ENCODE data around the gene MGAM2. TPM values are rescaled to one million over a fixed set of nuclear protein-coding genes. Genes with fewer than 3 reads are reported as not detected.
A peak's percentile ranks its signal among the peaks of the same experiment; 100 is the strongest.

Gene MGAM2
- total RNA-seq, 6 experiments from 2014 or later: not detected

- Mint-ChIP-seq H3K4me3 (no peak overlapping the region), H3K36me3 (ENCODE audit: low read depth) (no peaks in the 10 kb centered on the region), H3K27me3 (ENCODE audit: insufficient read depth) (no peaks in the 10 kb centered on the region; the same call in 1 of the 2 replicates), H3K4me1 (ENCODE audit: low read depth) (no peaks in the 10 kb centered on the region), H3K9me3 (peaks cover 34% of the 10 kb centered on the region), H3K27ac (no peak overlapping the region)
- no peak for DNase-seq
- TF ChIP-seq, protein P1, sequence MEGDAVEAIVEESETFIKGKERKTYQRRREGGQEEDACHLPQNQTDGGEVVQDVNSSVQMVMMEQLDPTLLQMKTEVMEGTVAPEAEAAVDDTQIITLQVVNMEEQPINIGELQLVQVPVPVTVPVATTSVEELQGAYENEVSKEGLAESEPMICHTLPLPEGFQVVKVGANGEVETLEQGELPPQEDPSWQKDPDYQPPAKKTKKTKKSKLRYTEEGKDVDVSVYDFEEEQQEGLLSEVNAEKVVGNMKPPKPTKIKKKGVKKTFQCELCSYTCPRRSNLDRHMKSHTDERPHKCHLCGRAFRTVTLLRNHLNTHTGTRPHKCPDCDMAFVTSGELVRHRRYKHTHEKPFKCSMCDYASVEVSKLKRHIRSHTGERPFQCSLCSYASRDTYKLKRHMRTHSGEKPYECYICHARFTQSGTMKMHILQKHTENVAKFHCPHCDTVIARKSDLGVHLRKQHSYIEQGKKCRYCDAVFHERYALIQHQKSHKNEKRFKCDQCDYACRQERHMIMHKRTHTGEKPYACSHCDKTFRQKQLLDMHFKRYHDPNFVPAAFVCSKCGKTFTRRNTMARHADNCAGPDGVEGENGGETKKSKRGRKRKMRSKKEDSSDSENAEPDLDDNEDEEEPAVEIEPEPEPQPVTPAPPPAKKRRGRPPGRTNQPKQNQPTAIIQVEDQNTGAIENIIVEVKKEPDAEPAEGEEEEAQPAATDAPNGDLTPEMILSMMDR (IDR thresholded peaks at IDR 0.05): no peak
Measured at GRCh38 chr7:142142702-142143101, 31.2 kb downstream of the MGAM2 start.

- Mint-ChIP-seq H3K36me3 (ENCODE audit: low read depth) (no peaks in the 10 kb centered on the region), H3K4me3 (no peak overlapping the region), H3K27me3 (ENCODE audit: insufficient read depth) (no peaks in the 10 kb centered on the region), H3K9me3 (peaks cover 42% of the 10 kb centered on the region), H3K27ac (no peak overlapping the region), H3K4me1 (ENCODE audit: low read depth) (no peaks in the 10 kb centered on the region)
- TF ChIP-seq, protein P1 (IDR thresholded peaks at IDR 0.05): no peak
- DNase-seq: no peak
Measured at GRCh38 chr7:142146124-142146523, 34.6 kb downstream of the MGAM2 start.

GRCh38 chr7:142150356-142150755 lies 38.8 kb downstream of the MGAM2 start:
- Mint-ChIP-seq H3K9me3 (peaks cover 41% of the 10 kb centered on the region), H3K36me3 (ENCODE audit: low read depth) (no peaks in the 10 kb centered on the region)

GRCh38 chr7:142150869-142151268 lies 39.4 kb downstream of the MGAM2 start:
- H3K4me1 Mint-ChIP-seq (ENCODE audit: low read depth): no peaks in the 10 kb centered on the region

More at GRCh38 chr7:142150356-142150755, 38.8 kb downstream of the MGAM2 start:
- Mint-ChIP-seq H3K27me3 (ENCODE audit: insufficient read depth) (no peaks in the 10 kb centered on the region), H3K4me1 (ENCODE audit: low read depth) (no peaks in the 10 kb centered on the region), H3K27ac (no peak overlapping the region), H3K4me3 (no peak overlapping the region)
- TF ChIP-seq, protein P1 (IDR thresholded peaks at IDR 0.05): no peak
- DNase-seq: no peak

GRCh38 chr7:142152076-142152475 lies 40.6 kb downstream of the MGAM2 start:
- H3K4me3 Mint-ChIP-seq: no peak overlapping the region
- peaks cover 38% of the 10 kb centered on the region for H3K9me3 Mint-ChIP-seq
- no peak for DNase-seq
- TF ChIP-seq, protein P1 (IDR thresholded peaks at IDR 0.05): no peak
- no peaks in the 10 kb centered on the region for H3K4me1 Mint-ChIP-seq (ENCODE audit: low read depth)
- H3K27me3 Mint-ChIP-seq (ENCODE audit: insufficient read depth): no peaks in the 10 kb centered on the region
- no peak overlapping the region for H3K27ac Mint-ChIP-seq
- no peaks in the 10 kb centered on the region for H3K36me3 Mint-ChIP-seq (ENCODE audit: low read depth)

More at GRCh38 chr7:142150869-142151268, 39.4 kb downstream of the MGAM2 start:
- Mint-ChIP-seq H3K36me3 (ENCODE audit: low read depth) (no peaks in the 10 kb centered on the region), H3K4me3 (no peak overlapping the region), H3K27ac (no peak overlapping the region), H3K27me3 (ENCODE audit: insufficient read depth) (no peaks in the 10 kb centered on the region), H3K9me3 (peaks cover 38% of the 10 kb centered on the region)
- TF ChIP-seq, protein P1 (IDR thresholded peaks at IDR 0.05): no peak
- DNase-seq: no peak

DNA sequence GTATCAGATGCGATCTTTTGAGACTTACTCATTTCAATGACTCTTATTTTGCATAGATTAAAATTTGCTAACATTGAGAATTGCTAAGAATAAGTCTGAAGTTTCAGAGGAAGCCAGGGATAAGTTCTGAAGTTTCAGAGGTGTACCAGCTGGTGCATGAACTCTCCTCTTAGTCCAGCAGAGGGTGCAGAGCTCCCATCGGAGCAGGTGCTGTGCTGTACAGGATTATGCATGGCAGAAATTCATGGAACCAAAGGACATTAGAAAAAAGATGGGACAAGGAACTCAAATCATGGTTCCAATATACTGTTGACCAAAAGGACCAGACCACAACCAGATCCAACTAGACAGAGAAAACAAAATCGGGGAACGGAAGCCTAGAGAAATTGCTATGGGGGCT lies 41.9 kb downstream of the MGAM2 start:
- Mint-ChIP-seq H3K4me1 (ENCODE audit: low read depth) (no peaks in the 10 kb centered on the region), H3K9me3 (peaks cover 40% of the 10 kb centered on the region), H3K27me3 (ENCODE audit: insufficient read depth) (no peaks in the 10 kb centered on the region), H3K36me3 (ENCODE audit: low read depth) (no peaks in the 10 kb centered on the region), H3K4me3 (no peak overlapping the region), H3K27ac (no peak overlapping the region)
- DNase-seq: no peak
- TF ChIP-seq, protein P1 (IDR thresholded peaks at IDR 0.05): peak; percentile 16; the same call in 1 of the 2 replicates
